Memory B cell (primary cell): Measurements from ENCODE around the gene DDT.
"Not testable (repeated sequence)": the region's sequence is repeated elsewhere in the genome, so short reads cannot be mapped to it uniquely, and the experiment has no call there.

Source experiments
- ATAC-seq: fragments of 150-1000 bp; cut with Tn5 transposase; 2 replicates; pipeline ENCODE4 v1.10.0; 2021; ENCODE audit warnings: low read depth, mild to moderate bottlenecking, moderate library complexity
- DNase-seq, 2 donors: peaks; one replicate each; pipeline ENCODE4 v3.0.0; 2022; ENCODE audit warnings: low spot score in 2 of 2
- H3K27ac Mint-ChIP-seq: one replicate; pipeline ENCODE4 v1.8.0; 2022; ENCODE audit warnings: mild to moderate bottlenecking, moderate library complexity, mixed read lengths
- H3K27me3 Mint-ChIP-seq: one replicate; pipeline ENCODE4 v1.8.0; 2022; ENCODE audit warnings: mixed read lengths
- H3K36me3 Mint-ChIP-seq: one replicate; pipeline ENCODE4 v1.8.0; 2022; ENCODE audit warnings: mild to moderate bottlenecking, mixed read lengths
- H3K4me1 Mint-ChIP-seq: one replicate; pipeline ENCODE4 v1.8.0; 2022; ENCODE audit warnings: mixed read lengths
- H3K4me3 Mint-ChIP-seq: one replicate; pipeline ENCODE4 v1.8.0; 2022; ENCODE audit warnings: mild to moderate bottlenecking, moderate library complexity, mixed read lengths
- H3K9me3 Mint-ChIP-seq: one replicate; pipeline ENCODE4 v1.8.0; 2022; ENCODE audit warnings: mixed read lengths

Gene DDT

GRCh38 chr22:23974345-23974744, at the start of gene DDT:
DDT (minus strand) TSS chr22:23974441; CDS start chr22:23974414, 27 bp downstream.
- not testable (repeated sequence) for H3K36me3 Mint-ChIP-seq, H3K9me3 Mint-ChIP-seq, H3K4me3 Mint-ChIP-seq, DNase-seq, H3K4me1 Mint-ChIP-seq, H3K27ac Mint-ChIP-seq, H3K27me3 Mint-ChIP-seq
- peak; percentile 94 for ATAC-seq

GRCh38 chr22:24023204-24023789, 49.1 kb upstream of the DDT start:
- no peak overlapping the region for H3K27ac Mint-ChIP-seq
- peaks cover 4% of the 10 kb centered on the region for H3K4me1 Mint-ChIP-seq
- no peak overlapping the region for H3K4me3 Mint-ChIP-seq

GRCh38 chr22:24021304-24021703, 47.1 kb upstream of the DDT start:
- no peak overlapping the region for H3K27ac Mint-ChIP-seq
- no peak overlapping the region for H3K4me3 Mint-ChIP-seq
- H3K4me1 Mint-ChIP-seq: peaks cover 7% of the 10 kb centered on the region
- no peaks in the 10 kb centered on the region for H3K9me3 Mint-ChIP-seq
- no peaks in the 10 kb centered on the region for H3K27me3 Mint-ChIP-seq
- peaks cover 15% of the 10 kb centered on the region for H3K36me3 Mint-ChIP-seq
- DNase-seq (no peak), ATAC-seq (no peak)

More at GRCh38 chr22:24023204-24023789, 49.1 kb upstream of the DDT start:
- Mint-ChIP-seq H3K9me3 (no peaks in the 10 kb centered on the region), H3K27me3 (no peaks in the 10 kb centered on the region), H3K36me3 (peaks cover 10% of the 10 kb centered on the region)
- DNase-seq (no peak), ATAC-seq (no peak)

- peaks cover 21% of the 10 kb centered on the region for H3K4me1 Mint-ChIP-seq
- H3K27ac Mint-ChIP-seq: no peak overlapping the region
- peaks cover 8% of the 10 kb centered on the region for H3K36me3 Mint-ChIP-seq
- no peaks in the 10 kb centered on the region for H3K27me3 Mint-ChIP-seq
- no peak overlapping the region for H3K4me3 Mint-ChIP-seq
- ATAC-seq: no peak
- H3K9me3 Mint-ChIP-seq: no peaks in the 10 kb centered on the region
- no peak for DNase-seq
Measured at GRCh38 chr22:24016156-24016555, 41.9 kb upstream of the DDT start.

GRCh38 chr22:24011735-24012068, 37.5 kb upstream of the DDT start:
- DNase-seq: no peak
- H3K9me3 Mint-ChIP-seq: no peaks in the 10 kb centered on the region
- peak overlapping the region; percentile 98 for H3K4me3 Mint-ChIP-seq
- ATAC-seq: no peak
- H3K36me3 Mint-ChIP-seq: peaks cover 4% of the 10 kb centered on the region
- H3K27ac Mint-ChIP-seq: peak overlapping the region; percentile 98
- peaks cover 22% of the 10 kb centered on the region for H3K4me1 Mint-ChIP-seq
- no peaks in the 10 kb centered on the region for H3K27me3 Mint-ChIP-seq

- Mint-ChIP-seq H3K36me3 (no peaks in the 10 kb centered on the region), H3K4me1 (peaks cover 22% of the 10 kb centered on the region), H3K27me3 (no peaks in the 10 kb centered on the region), H3K27ac (no peak overlapping the region), H3K4me3 (peak overlapping the region; percentile 25), H3K9me3 (no peaks in the 10 kb centered on the region)
- no peak for DNase-seq
- ATAC-seq: no peak
Measured at GRCh38 chr22:24010018-24010391, 35.8 kb upstream of the DDT start.

- ATAC-seq (no peak), DNase-seq (no peak)
- Mint-ChIP-seq H3K27ac (peak overlapping the region; percentile 17), H3K9me3 (no peaks in the 10 kb centered on the region), H3K4me1 (peaks cover 18% of the 10 kb centered on the region), H3K36me3 (no peaks in the 10 kb centered on the region), H3K4me3 (no peak overlapping the region), H3K27me3 (no peaks in the 10 kb centered on the region)
Measured at GRCh38 chr22:24009227-24010017, 35.2 kb upstream of the DDT start.

GRCh38 chr22:24008381-24009226, 34.4 kb upstream of the DDT start:
- DNase-seq (no peak), ATAC-seq (no peak)
- H3K4me1 Mint-ChIP-seq: peaks cover 13% of the 10 kb centered on the region
- H3K27ac Mint-ChIP-seq: peak overlapping the region; percentile 17
- no peaks in the 10 kb centered on the region for H3K9me3 Mint-ChIP-seq
- H3K36me3 Mint-ChIP-seq: no peaks in the 10 kb centered on the region
- no peak overlapping the region for H3K4me3 Mint-ChIP-seq
- no peaks in the 10 kb centered on the region for H3K27me3 Mint-ChIP-seq

GRCh38 chr22:24008022-24008283, 33.7 kb upstream of the DDT start:
- Mint-ChIP-seq H3K27me3 (peaks cover 2% of the 10 kb centered on the region), H3K4me3 (no peak overlapping the region), H3K4me1 (peaks cover 11% of the 10 kb centered on the region), H3K27ac (no peak overlapping the region), H3K36me3 (no peaks in the 10 kb centered on the region), H3K9me3 (no peaks in the 10 kb centered on the region)
- ATAC-seq (no peak), DNase-seq (no peak)

GRCh38 chr22:24007253-24008021, 33.2 kb upstream of the DDT start:
- Mint-ChIP-seq H3K4me3 (no peak overlapping the region), H3K4me1 (peaks cover 10% of the 10 kb centered on the region), H3K27ac (no peak overlapping the region), H3K27me3 (peaks cover 2% of the 10 kb centered on the region), H3K36me3 (no peaks in the 10 kb centered on the region), H3K9me3 (no peaks in the 10 kb centered on the region)
- ATAC-seq: no peak
- no peak for DNase-seq

GRCh38 chr22:24006914-24007214, 32.6 kb upstream of the DDT start:
- DNase-seq (no peak), ATAC-seq (no peak)
- Mint-ChIP-seq H3K9me3 (no peaks in the 10 kb centered on the region), H3K36me3 (no peaks in the 10 kb centered on the region), H3K4me1 (peaks cover 9% of the 10 kb centered on the region), H3K27me3 (peaks cover 5% of the 10 kb centered on the region), H3K27ac (no peak overlapping the region), H3K4me3 (no peak overlapping the region)

GRCh38 chr22:24006207-24006913, 32.1 kb upstream of the DDT start:
- no peaks in the 10 kb centered on the region for H3K36me3 Mint-ChIP-seq
- ATAC-seq (no peak), DNase-seq (no peak)
- H3K4me3 Mint-ChIP-seq: no peak overlapping the region
- peaks cover 6% of the 10 kb centered on the region for H3K4me1 Mint-ChIP-seq
- no peaks in the 10 kb centered on the region for H3K9me3 Mint-ChIP-seq
- no peak overlapping the region for H3K27ac Mint-ChIP-seq
- peaks cover 6% of the 10 kb centered on the region for H3K27me3 Mint-ChIP-seq

- DNase-seq (no peak), ATAC-seq (no peak)
- H3K9me3 Mint-ChIP-seq: no peaks in the 10 kb centered on the region
- H3K4me3 Mint-ChIP-seq: no peak within 1 kb of the TSS
- H3K36me3 Mint-ChIP-seq: no peaks in the 10 kb centered on the region
- no peak within 1 kb of the TSS for H3K27ac Mint-ChIP-seq
- no peaks in the 10 kb centered on the region for H3K4me1 Mint-ChIP-seq
- H3K27me3 Mint-ChIP-seq: peaks cover 8% of the 10 kb centered on the region
Measured at GRCh38 chr22:24005201-24005600, 31.0 kb upstream of the DDT start, which contains the start of gene GSTT4. GSTT4 (minus strand) TSS chr22:24005453; CDS start chr22:24005356, 97 bp downstream.
